Bronchial epithelial cell (primary cell): ENCODE measurements around the gene TGM5. TPM values are rescaled to one million over a fixed set of nuclear protein-coding genes. Genes with fewer than 3 reads are reported as not detected.

ENCODE experiments used
- DNase-seq: peaks from one replicate; pipeline ENCODE4 v3.0.0-alpha.2; 2010; ENCODE audit warnings: low read depth
- FAIRE-seq: peaks from 2 replicates; lab custom pipeline; 2011; peaks lifted over from hg19 to GRCh38; lab: Jason Lieb, UNC
- H3K27me3 ChIP-seq: 2 replicates; pipeline ENCODE4 v1.5.1; 2011; ENCODE audit warnings: low read length; ENCODE audit not compliant: control insufficient read depth, insufficient read depth
- H3K36me3 ChIP-seq: 2 replicates; pipeline ENCODE4 v1.5.1; 2011; ENCODE audit warnings: low read length; ENCODE audit not compliant: control insufficient read depth, insufficient read depth
- H3K4me3 ChIP-seq: 2 replicates; pipeline ENCODE4 v1.5.1; 2011; ENCODE audit warnings: mild to moderate bottlenecking, low read depth, low read length, control low read depth
- CTCF ChIP-seq: IDR thresholded peaks from 2 replicates; pipeline ENCODE4 v1.5.1; 2011; ENCODE audit warnings: mild to moderate bottlenecking, moderate library complexity, low read length, control low read depth, inconsistent platforms; ENCODE audit not compliant: insufficient read depth, severe bottlenecking
- total RNA-seq: library from RNA; depleted of rRNA; stranded (reverse); fragments of >200 nt; gene quantifications from 2 replicates; pipeline ENCODE4 v1.2.1, GENCODE V29; 2014

The TGM5 gene
- total RNA-seq, 1 donor from 2014 or later = under 0.01 TPM

- Histone ChIP-seq H3K4me3 (no peak overlapping the region), H3K27me3 (no peaks in the 10 kb centered on the region), H3K36me3 (no peaks in the 10 kb centered on the region)
- no peak for TF ChIP-seq CTCF
- FAIRE-seq (no peak), DNase-seq (no peak)
Measured at GRCh38 chr15:43221422-43221821, 45.3 kb downstream of the TGM5 start.

- FAIRE-seq = no peak
- Histone ChIP-seq H3K4me3 (no peak within 1 kb of the TSS), H3K36me3 (no peaks in the 10 kb centered on the region), H3K27me3 (no peaks in the 10 kb centered on the region)
- DNase-seq = no peak
- TF ChIP-seq CTCF = no peak
Measured at GRCh38 chr15:43220991-43221403, 45.7 kb downstream of the TGM5 start, which contains the start of gene EPB42. Gene EPB42, minus strand, starts transcription at chr15:43221018. Its CDS starts 193 bp downstream, at chr15:43220825.

- FAIRE-seq (no peak), DNase-seq (no peak)
- H3K36me3 ChIP-seq = no peaks in the 10 kb centered on the region
- H3K4me3 ChIP-seq = no peak overlapping the region
- H3K27me3 ChIP-seq = no peaks in the 10 kb centered on the region
- TF ChIP-seq CTCF = no peak
Measured at GRCh38 chr15:43219929-43220928, 46.5 kb downstream of the TGM5 start.

GRCh38 chr15:43218908-43219706 lies 47.6 kb downstream of the TGM5 start:
- TF ChIP-seq CTCF = peak; percentile 58
- peak; percentile 88 for DNase-seq
- no peak for FAIRE-seq
- Histone ChIP-seq H3K36me3 (no peaks in the 10 kb centered on the region), H3K27me3 (no peaks in the 10 kb centered on the region), H3K4me3 (no peak overlapping the region)

- TF ChIP-seq CTCF = no peak
- peak; percentile 74 for DNase-seq
- Histone ChIP-seq H3K4me3 (no peak overlapping the region), H3K27me3 (no peaks in the 10 kb centered on the region), H3K36me3 (no peaks in the 10 kb centered on the region)
- FAIRE-seq = no peak
Measured at GRCh38 chr15:43215961-43216360, 50.8 kb downstream of the TGM5 start.
